HEK293 (cell line): ENCODE measurements around the gene NFE2L2.

Experiments
- ATF2 ChIP-seq: fragments of 450-650 bp; formaldehyde crosslinking; IDR thresholded peaks from 2 replicates; pipeline ENCODE4 v1.5.1; 2016; ENCODE audit warnings: missing biosample characterization, missing genetic modification characterization, low read depth
- CTCF ChIP-seq: fragments of 450-650 bp; formaldehyde crosslinking; IDR thresholded peaks from 2 replicates; pipeline ENCODE4 v1.5.1; 2016; ENCODE audit warnings: missing biosample characterization, missing genetic modification characterization
- EGR2 ChIP-seq: fragments of 450-650 bp; formaldehyde crosslinking; IDR thresholded peaks from 2 replicates; pipeline ENCODE4 v1.5.1; 2016; ENCODE audit warnings: low read depth, missing biosample characterization, missing genetic modification characterization
- PBX3 ChIP-seq: sonication (generic); formaldehyde crosslinking; IDR thresholded peaks from 2 replicates; pipeline ENCODE4 v1.8.1; 2022; ENCODE audit warnings: mild to moderate bottlenecking, moderate library complexity, missing genetic modification reagents
- PRDM10 ChIP-seq: fragments of 450-650 bp; formaldehyde crosslinking; IDR thresholded peaks from 2 replicates; pipeline ENCODE4 v1.5.1; 2016; ENCODE audit warnings: missing biosample characterization, missing genetic modification characterization
- REPIN1 ChIP-seq: fragments of 450-650 bp; formaldehyde crosslinking; IDR thresholded peaks from 2 replicates; pipeline ENCODE4 v1.5.1; 2017; ENCODE audit warnings: missing biosample characterization, missing genetic modification characterization, low read depth
- TCF7L2 ChIP-seq: IDR thresholded peaks from 2 replicates; pipeline ENCODE4 v1.6.1; 2011; ENCODE audit warnings: low read depth, mild to moderate bottlenecking, inconsistent platforms, low read length, moderate library complexity, borderline replicate concordance
- YY1 ChIP-seq: fragments of 450-650 bp; formaldehyde crosslinking; IDR thresholded peaks from 2 replicates; pipeline ENCODE4 v1.5.1; 2018; ENCODE audit warnings: missing biosample characterization, missing genetic modification characterization
- ZBTB11 ChIP-seq: fragments of 450-650 bp; formaldehyde crosslinking; conservative IDR thresholded peaks from 2 replicates; pipeline ENCODE4 v1.5.1; 2016; ENCODE audit warnings: low read depth, missing biosample characterization, missing genetic modification characterization
- ZFP3 ChIP-seq: fragments of 450-650 bp; formaldehyde crosslinking; IDR thresholded peaks from 2 replicates; pipeline ENCODE4 v1.5.1; 2016; ENCODE audit warnings: low read depth, missing biosample characterization, missing genetic modification characterization
- ZNF121 ChIP-seq: fragments of 450-650 bp; formaldehyde crosslinking; IDR thresholded peaks from 2 replicates; pipeline ENCODE4 v1.5.1; 2016; ENCODE audit warnings: missing biosample characterization, missing genetic modification characterization
- ZNF24 ChIP-seq: fragments of 450-650 bp; formaldehyde crosslinking; IDR thresholded peaks from 2 replicates; pipeline ENCODE4 v1.5.1; 2016; ENCODE audit warnings: missing biosample characterization, missing genetic modification characterization
- ZNF660 ChIP-seq: fragments of 450-650 bp; IDR thresholded peaks from 2 replicates; pipeline ENCODE4 v1.5.1; 2018; ENCODE audit warnings: missing biosample characterization, mild to moderate bottlenecking, missing genetic modification characterization
- ZNF777 ChIP-seq: fragments of 450-650 bp; formaldehyde crosslinking; IDR thresholded peaks from 2 replicates; pipeline ENCODE4 v1.5.1; 2017; ENCODE audit warnings: missing biosample characterization, missing genetic modification characterization, borderline replicate concordance

- TF ChIP-seq CTCF (tag by site-specific recombination) = no peak
- TF ChIP-seq PBX3 (CRISPR knock-in tag) = no peak
- no peak for TF ChIP-seq ZNF777 (tag by site-specific recombination)
- TF ChIP-seq ATF2 (tag by site-specific recombination) = no peak
- TF ChIP-seq REPIN1 = no peak
- TF ChIP-seq ZNF121 = no peak
- TF ChIP-seq ZNF660 (tag by site-specific recombination) = no peak
- no peak for TF ChIP-seq ZBTB11
- TF ChIP-seq ZNF24 (tag by site-specific recombination) = no peak
- TF ChIP-seq EGR2 (tag by site-specific recombination) = no peak
- TF ChIP-seq YY1 = no peak
- TF ChIP-seq TCF7L2 = no peak
- no peak for TF ChIP-seq ZFP3 (tag by site-specific recombination)
- peak; percentile 43 for TF ChIP-seq PRDM10 (tag by site-specific recombination)
These were observed 48.7 kb upstream of the NFE2L2 start for GRCh38 chr2:177313162-177313781.
